ENCODE data around the gene PTPRN2.
"Not testable (repeated sequence)": the region's sequence is repeated elsewhere in the genome, so short reads cannot be mapped to it uniquely, and the experiment has no call there.

Gene PTPRN2

DNA sequence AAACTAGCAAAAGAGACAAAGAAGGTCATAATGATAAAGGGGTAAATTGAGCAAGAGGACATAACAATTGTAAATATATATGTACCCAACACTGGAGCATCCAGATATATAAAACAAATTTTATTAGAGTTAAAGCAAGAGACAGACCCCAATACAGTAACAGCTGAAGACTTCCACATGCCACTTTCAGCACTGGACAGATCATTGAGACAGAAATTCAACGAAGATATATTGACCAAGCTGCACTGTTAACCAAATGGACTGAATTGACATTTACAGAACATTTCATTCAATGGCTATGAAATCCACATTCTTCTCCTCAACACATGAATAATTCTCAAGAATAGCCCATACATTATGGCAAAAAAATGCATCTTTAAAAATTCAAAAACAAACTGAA, 378.2 kb downstream of the PTPRN2 start:
- no peak for DNase-seq (ENCODE audit: low read depth)
- no peak overlapping the region for H3K4me3 ChIP-seq (ENCODE audit: low read depth, low read length)
- TF ChIP-seq, protein P1, sequence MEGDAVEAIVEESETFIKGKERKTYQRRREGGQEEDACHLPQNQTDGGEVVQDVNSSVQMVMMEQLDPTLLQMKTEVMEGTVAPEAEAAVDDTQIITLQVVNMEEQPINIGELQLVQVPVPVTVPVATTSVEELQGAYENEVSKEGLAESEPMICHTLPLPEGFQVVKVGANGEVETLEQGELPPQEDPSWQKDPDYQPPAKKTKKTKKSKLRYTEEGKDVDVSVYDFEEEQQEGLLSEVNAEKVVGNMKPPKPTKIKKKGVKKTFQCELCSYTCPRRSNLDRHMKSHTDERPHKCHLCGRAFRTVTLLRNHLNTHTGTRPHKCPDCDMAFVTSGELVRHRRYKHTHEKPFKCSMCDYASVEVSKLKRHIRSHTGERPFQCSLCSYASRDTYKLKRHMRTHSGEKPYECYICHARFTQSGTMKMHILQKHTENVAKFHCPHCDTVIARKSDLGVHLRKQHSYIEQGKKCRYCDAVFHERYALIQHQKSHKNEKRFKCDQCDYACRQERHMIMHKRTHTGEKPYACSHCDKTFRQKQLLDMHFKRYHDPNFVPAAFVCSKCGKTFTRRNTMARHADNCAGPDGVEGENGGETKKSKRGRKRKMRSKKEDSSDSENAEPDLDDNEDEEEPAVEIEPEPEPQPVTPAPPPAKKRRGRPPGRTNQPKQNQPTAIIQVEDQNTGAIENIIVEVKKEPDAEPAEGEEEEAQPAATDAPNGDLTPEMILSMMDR (IDR thresholded peaks at IDR 0.05; ENCODE audit: low read depth, low read length, missing control alignments): no peak
- in situ Hi-C loops (cut with HindIII; ENCODE audit: low sequenced_read_pairs): no loop called here

DNA sequence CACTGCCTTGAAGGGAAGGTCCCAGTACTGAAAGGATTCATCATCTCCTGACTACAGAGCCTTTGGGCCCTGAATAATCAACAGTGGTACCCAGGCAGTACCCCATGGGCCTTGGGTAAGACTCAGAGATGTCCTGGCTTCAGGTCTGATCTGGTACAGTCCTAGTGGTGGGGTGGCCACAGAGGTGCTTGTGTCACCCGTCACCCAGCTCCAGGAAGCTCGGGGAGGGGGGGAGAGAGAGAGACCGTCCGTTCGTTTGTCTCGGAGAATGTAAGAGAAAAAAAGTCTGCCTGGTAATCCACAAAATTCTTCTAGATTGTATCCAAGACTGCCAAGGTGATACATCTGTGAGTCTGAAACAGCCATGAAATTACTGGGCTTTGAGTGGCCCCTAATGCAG, 381.3 kb downstream of the PTPRN2 start:
- no peak for DNase-seq (ENCODE audit: low read depth)
- in situ Hi-C loops (cut with HindIII; ENCODE audit: low sequenced_read_pairs): no loop called here
- no peak overlapping the region for H3K4me3 ChIP-seq (ENCODE audit: low read depth, low read length)
- TF ChIP-seq, protein P1 (IDR thresholded peaks at IDR 0.05; ENCODE audit: low read depth, low read length, missing control alignments): no peak

DNA sequence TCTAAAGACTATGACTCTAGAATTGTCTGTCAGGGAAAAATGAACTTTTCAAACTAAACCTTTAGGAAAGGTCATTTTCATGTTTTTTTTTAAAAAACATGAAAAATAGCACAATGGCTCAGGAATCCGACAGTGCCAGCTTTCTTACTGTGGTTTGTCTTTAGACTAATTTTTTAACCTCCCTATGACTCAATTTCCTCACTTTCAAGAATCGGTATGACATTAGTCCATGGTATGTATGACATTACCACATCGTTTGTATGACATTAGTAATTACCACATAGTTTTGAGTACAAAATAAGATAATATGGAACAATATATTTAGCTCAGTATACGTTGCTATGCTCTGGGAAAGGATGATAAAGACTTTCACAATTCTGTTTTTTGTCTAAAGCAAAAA, 383.2 kb downstream of the PTPRN2 start:
- no peak for DNase-seq (ENCODE audit: low read depth)
- TF ChIP-seq, protein P1 (IDR thresholded peaks at IDR 0.05; ENCODE audit: low read depth, low read length, missing control alignments): no peak
- no peak overlapping the region for H3K4me3 ChIP-seq (ENCODE audit: low read depth, low read length)
- in situ Hi-C loops (cut with HindIII; ENCODE audit: low sequenced_read_pairs): no loop called here

DNA sequence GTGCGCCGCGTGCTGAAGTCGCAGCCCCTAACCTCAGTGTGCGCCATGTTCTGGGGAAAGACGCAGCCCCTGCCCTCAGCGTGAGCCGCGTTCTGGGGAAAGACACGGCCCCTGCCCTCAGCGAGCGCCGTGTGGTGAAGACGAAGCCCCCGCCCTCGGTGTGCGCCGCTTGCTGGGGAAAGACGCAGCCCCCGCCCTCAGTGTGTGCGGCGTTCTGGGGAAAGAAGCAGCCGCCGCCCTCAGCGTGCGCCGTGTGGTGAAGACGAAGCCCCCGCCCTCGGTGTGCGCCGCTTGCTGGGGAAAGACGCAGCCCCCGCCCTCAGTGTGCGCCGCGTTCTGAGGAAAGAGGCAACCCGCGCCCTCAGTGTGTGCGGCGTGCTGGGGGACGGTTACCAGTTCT, 383.7 kb downstream of the PTPRN2 start:
- in situ Hi-C loops (cut with HindIII; ENCODE audit: low sequenced_read_pairs); H3K4me3 ChIP-seq (ENCODE audit: low read depth, low read length); DNase-seq (ENCODE audit: low read depth): not testable (repeated sequence)

DNA sequence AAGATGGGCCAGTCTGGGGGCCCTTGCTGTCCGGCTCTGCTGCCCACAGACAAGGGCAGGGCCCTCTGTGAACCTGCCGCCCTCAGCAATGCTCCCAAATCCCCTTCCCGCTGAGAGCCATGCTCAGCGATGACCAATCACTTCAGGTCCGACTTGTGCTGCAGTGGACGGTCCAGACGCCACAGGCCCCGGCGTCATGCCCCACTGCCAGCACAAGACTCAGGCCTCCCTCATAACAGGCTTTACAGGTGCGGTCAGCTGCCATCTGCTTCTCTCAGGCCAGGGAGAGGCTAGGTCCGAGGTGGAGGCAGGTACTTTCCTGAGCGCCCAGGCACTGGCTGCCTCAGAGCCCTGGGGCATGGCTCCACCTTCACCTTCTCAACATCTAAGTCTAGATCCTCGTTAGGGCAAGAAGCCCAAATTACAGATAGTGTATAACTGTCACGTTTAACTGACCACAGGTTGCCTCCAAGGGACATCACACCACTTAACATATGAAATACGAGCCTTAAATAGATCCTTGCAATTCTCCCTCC, 393.2 kb downstream of the PTPRN2 start:
- in situ Hi-C loops (cut with HindIII; ENCODE audit: low sequenced_read_pairs): no loop called here
- H3K4me3 ChIP-seq (ENCODE audit: low read depth, low read length): no peak overlapping the region
- no peak for DNase-seq (ENCODE audit: low read depth)
- TF ChIP-seq, protein P1 (IDR thresholded peaks at IDR 0.05; ENCODE audit: low read depth, low read length, missing control alignments): no peak

DNA sequence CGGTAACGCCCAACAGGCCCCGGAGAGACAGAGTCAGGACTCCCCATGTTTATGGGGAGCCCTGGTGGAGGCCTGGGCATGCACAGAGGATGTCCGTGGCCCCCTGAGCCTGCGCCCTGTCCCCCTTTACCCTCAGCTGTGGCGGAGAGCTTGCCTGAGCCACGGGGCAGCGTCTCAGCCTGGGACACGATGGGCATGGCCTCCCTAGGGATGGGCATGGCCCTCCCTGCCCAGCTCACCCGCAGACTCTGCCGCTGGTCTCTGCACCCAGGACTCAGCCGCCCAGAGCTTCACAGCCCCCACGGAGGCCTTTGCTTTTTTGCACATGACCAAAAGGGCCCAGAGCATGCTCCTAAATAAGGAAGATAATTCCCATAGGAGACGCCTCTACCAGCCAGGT, 394.2 kb downstream of the PTPRN2 start:
- TF ChIP-seq, protein P1 (IDR thresholded peaks at IDR 0.05; ENCODE audit: low read depth, low read length, missing control alignments): no peak
- H3K4me3 ChIP-seq (ENCODE audit: low read depth, low read length): no peak overlapping the region
- in situ Hi-C loops (cut with HindIII; ENCODE audit: low sequenced_read_pairs): no loop called here
- no peak for DNase-seq (ENCODE audit: low read depth)

DNA sequence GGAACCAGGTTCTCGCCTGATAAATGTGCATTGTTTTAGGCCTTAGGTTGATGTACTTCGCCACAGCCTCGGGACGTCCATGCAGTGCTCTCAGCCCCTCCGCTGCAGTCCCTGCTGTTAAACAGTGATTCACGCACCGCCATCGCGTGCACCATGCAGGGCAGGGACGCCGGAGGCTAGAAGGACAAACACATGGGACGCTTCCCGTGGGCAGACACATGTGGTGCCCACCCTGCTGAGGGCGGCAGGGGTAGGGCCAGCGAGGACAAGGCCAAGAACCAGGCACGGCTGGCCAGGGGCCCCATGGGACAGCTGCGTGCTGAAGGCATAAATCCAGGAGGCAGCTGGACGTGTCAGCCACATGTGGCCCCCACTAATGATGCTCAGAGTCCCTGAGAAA, 394.7 kb downstream of the PTPRN2 start:
- TF ChIP-seq, protein P1 (IDR thresholded peaks at IDR 0.05; ENCODE audit: low read depth, low read length, missing control alignments): no peak
- no peak for DNase-seq (ENCODE audit: low read depth)
- H3K4me3 ChIP-seq (ENCODE audit: low read depth, low read length): no peak overlapping the region
- in situ Hi-C loops (cut with HindIII; ENCODE audit: low sequenced_read_pairs): no loop called here

Data from astrocyte of the cerebellum (primary cell).